DLD1 (cell line): ENCODE measurements around the gene RECK.

ENCODE experiments used
- in situ Hi-C: cut with HindIII; loops from 2 replicates; pipeline ENCODE4 v1.10.0; 2017; ENCODE audit warnings: low sequenced_read_pairs

RECK gene

GRCh38 chr9:36023260-36024048, 13.3 kb upstream of the RECK start:
- in situ Hi-C loops = loop anchor here (10.0 kb wide), 1 partner anchor 59 kb away; no protein-coding TSS in a partner anchor

GRCh38 chr9:36025746-36026145, 11.0 kb upstream of the RECK start:
- in situ Hi-C loops = loop anchor here (10.0 kb wide), 1 partner anchor 61 kb away; no protein-coding TSS in a partner anchor

GRCh38 chr9:36029202-36029601, 7.5 kb upstream of the RECK start:
- in situ Hi-C loops = loop anchor here (10.0 kb wide), 1 partner anchor 64 kb away; no protein-coding TSS in a partner anchor

GRCh38 chr9:36029765-36030528, 6.8 kb upstream of the RECK start:
- in situ Hi-C loops = loop anchor here (10.0 kb wide), 1 partner anchor 65 kb away; no protein-coding TSS in a partner anchor

GRCh38 chr9:36030871-36031270, 5.8 kb upstream of the RECK start:
- in situ Hi-C loops = no loop called here

- in situ Hi-C loops = no loop called here
These were observed 4.7 kb upstream of the RECK start for GRCh38 chr9:36031774-36032555.

GRCh38 chr9:36033788-36034187, 2.9 kb upstream of the RECK start:
- in situ Hi-C loops = no loop called here

- in situ Hi-C loops = no loop called here
These were observed 2.5 kb upstream of the RECK start for GRCh38 chr9:36034234-36034633.

- in situ Hi-C loops = no loop called here
These were observed 1.7 kb upstream of the RECK start for GRCh38 chr9:36035006-36035405.

GRCh38 chr9:36036253-36036779, 397 bp upstream of the RECK start:
- in situ Hi-C loops = no loop called here

- in situ Hi-C loops = no loop called here
These were observed 923 bp downstream of the RECK start for GRCh38 chr9:36037549-36038122.

GRCh38 chr9:36039121-36039520, 2.4 kb downstream of the RECK start:
- in situ Hi-C loops = no loop called here

- in situ Hi-C loops = no loop called here
These were observed 3.0 kb downstream of the RECK start for GRCh38 chr9:36039696-36040095.

GRCh38 chr9:36040271-36040925, 3.7 kb downstream of the RECK start:
- in situ Hi-C loops = no loop called here

GRCh38 chr9:36041506-36041905, 4.8 kb downstream of the RECK start:
- in situ Hi-C loops = no loop called here

- in situ Hi-C loops = no loop called here
These were observed 8.9 kb downstream of the RECK start for GRCh38 chr9:36045610-36046009.

GRCh38 chr9:36046923-36047322, 10.2 kb downstream of the RECK start:
- in situ Hi-C loops = no loop called here

GRCh38 chr9:36049408-36049807, 12.7 kb downstream of the RECK start:
- in situ Hi-C loops = no loop called here

GRCh38 chr9:36050476-36050875, 13.8 kb downstream of the RECK start:
- in situ Hi-C loops = no loop called here

- in situ Hi-C loops = no loop called here
These were observed 14.6 kb downstream of the RECK start for GRCh38 chr9:36051317-36051716.
